ENCODE data around the gene GAGE2A.
"Not testable (repeated sequence)": the region's sequence is repeated elsewhere in the genome, so short reads cannot be mapped to it uniquely, and the experiment has no call there.

GRCh38 chrX:49569152-49569551 is 20.1 kb upstream of the GAGE2A start:
- not testable (repeated sequence) for TF ChIP-seq HNF4G (IDR thresholded peaks at IDR 0.05; ENCODE audit: borderline replicate concordance, low read depth, low read length); HNF4G (CRISPR knock-in tag; IDR thresholded peaks at IDR 0.05; ENCODE audit: borderline replicate concordance, low read depth); PRDM15 (CRISPR knock-in tag; IDR thresholded peaks at IDR 0.05); BCL3 (CRISPR knock-in tag; IDR thresholded peaks at IDR 0.05)
